ENCODE results near the gene BMP6. TPM values are rescaled to one million over a fixed set of nuclear protein-coding genes. Genes with fewer than 3 reads are reported as not detected.

BMP6 gene
- total and polyA plus RNA-seq, 2 donors (not counting 3 experiments of a cell fraction or from before 2014, with no cell fraction given) = 221 to 276 TPM

DNA sequence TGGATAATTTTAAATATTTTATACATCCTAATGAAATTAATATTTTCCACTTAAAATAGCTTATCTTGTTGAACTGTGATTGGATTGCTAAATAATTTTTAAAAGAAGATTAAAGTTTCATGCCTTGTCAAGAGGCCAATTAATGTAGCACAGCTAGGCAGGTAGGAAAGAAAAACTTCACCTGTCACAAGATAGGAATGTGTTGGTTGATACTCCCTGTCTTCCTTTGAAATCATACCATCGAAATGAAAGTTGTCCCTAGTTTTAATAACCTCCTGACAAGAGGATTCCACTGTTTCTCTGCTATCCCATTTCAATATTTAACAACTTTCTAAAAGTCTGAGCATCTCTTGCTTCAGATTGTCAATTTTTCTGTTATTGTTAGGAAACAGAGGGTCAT, 80.8 kb downstream of the BMP6 start:
- Histone ChIP-seq H3K27ac (ENCODE audit: insufficient read depth, low read depth, low read length) (no peak overlapping the region), H3K4me1 (ENCODE audit: control insufficient read depth, extremely low read depth, insufficient read depth, low read length) (peaks cover 45% of the 10 kb centered on the region), H3K9ac (replicated peaks; ENCODE audit: extremely low read depth, insufficient read depth, low read length) (no peak overlapping the region), H3K4me2 (ENCODE audit: insufficient read depth, low read length) (no peak overlapping the region), H3K4me3 (replicated peaks in 1 of 3; ENCODE audit: insufficient read depth in 1 of 3, low read depth in 1 of 3, low read length in 3 of 3) (no peak overlapping the region), H3K79me2 (ENCODE audit: control insufficient read depth, insufficient read depth, low read length) (peaks cover 97% of the 10 kb centered on the region), H3K27me3 (ENCODE audit: control insufficient read depth in 2 of 2, insufficient read depth in 2 of 2, low read length in 2 of 2) (no peaks in the 10 kb centered on the region), H3K9me1 (replicated peaks; ENCODE audit: control insufficient read depth, extremely low read depth, insufficient read depth, low read length) (no peaks in the 10 kb centered on the region), H4K20me1 (replicated peaks; ENCODE audit: control insufficient read depth, extremely low read depth, insufficient read depth, low read length) (peaks cover 21% of the 10 kb centered on the region), H3K36me3 (ENCODE audit: control insufficient read depth in 2 of 2, extremely low read depth in 1 of 2, insufficient read depth in 2 of 2, low read length in 2 of 2) (peaks cover 17 to 22% of the 10 kb centered on the region in 2 experiments), H3K9me3 (replicated peaks; ENCODE audit: control insufficient read depth, insufficient read depth, low read length) (no peaks in the 10 kb centered on the region), H2AFZ (ENCODE audit: low read depth, low read length) (no peak overlapping the region)
- BruUV-seq (replicated peaks) = no TSS peak
- ChIA-PET CTCF (no interaction called here), POLR2A (no interaction called here)
- dilution Hi-C loops (cut with MboI; ENCODE audit: extremely low pct_ligation_motif_present, low sequenced_read_pairs) = no loop called here
- no peak for FAIRE-seq
- no peak for DNase-seq (ENCODE audit: low read depth, low spot score)
- no peak for TF ChIP-seq GATA2 (IDR thresholded peaks at IDR 0.05; ENCODE audit: insufficient read depth, insufficient read length, low read depth, low read length)
- TF ChIP-seq EZH2 (IDR thresholded peaks at IDR 0.05; ENCODE audit: borderline replicate concordance, low read depth, low read length, severe bottlenecking) = no peak
- TF ChIP-seq JUN (IDR thresholded peaks at IDR 0.05; ENCODE audit: borderline replicate concordance, insufficient read depth, insufficient read length, low read depth) = no peak
- intact Hi-C loops (cut with micrococcal nuclease) = no loop called here

DNA sequence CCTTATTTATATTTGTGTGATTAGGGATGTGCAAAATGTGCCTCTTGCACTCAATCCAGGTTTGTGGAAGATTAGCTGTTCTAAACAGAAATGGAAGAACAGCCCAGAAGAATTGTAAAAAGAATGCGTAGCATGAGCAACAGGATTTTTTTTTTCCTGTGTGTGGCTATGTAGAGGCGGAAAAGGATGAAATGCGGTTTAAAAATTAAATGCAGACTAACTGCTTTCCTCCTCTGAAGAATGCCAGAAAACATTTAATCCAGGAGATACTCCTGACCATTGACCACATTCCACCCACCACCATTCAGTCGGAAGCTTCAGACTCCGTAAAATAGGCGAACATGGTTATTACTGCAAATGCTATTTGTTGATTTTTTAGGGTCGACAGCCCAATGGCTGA, 83.4 kb downstream of the BMP6 start:
- peaks cover 10 to 11% of the 10 kb centered on the region in 2 experiments for H3K36me3 ChIP-seq (ENCODE audit: control insufficient read depth in 2 of 2, extremely low read depth in 1 of 2, insufficient read depth in 2 of 2, low read length in 2 of 2)
- DNase-seq (ENCODE audit: low read depth, low spot score) (no peak), FAIRE-seq (no peak)
- peaks cover 12% of the 10 kb centered on the region for H4K20me1 ChIP-seq (replicated peaks; ENCODE audit: control insufficient read depth, extremely low read depth, insufficient read depth, low read length)
- no peak overlapping the region for H3K4me2 ChIP-seq (ENCODE audit: insufficient read depth, low read length)
- ChIA-PET POLR2A (no interaction called here), CTCF (interaction anchor here (1.4 to 2.5 kb wide), 2 partner anchors 10 to 18 kb away, joined by 3 to 6 read pairs; no protein-coding TSS in a partner anchor)
- dilution Hi-C loops (cut with MboI; ENCODE audit: extremely low pct_ligation_motif_present, low sequenced_read_pairs) (no loop called here), intact Hi-C loops (cut with micrococcal nuclease) (no loop called here)
- H2AFZ ChIP-seq (ENCODE audit: low read depth, low read length) = no peak overlapping the region
- no peaks in the 10 kb centered on the region for H3K9me1 ChIP-seq (replicated peaks; ENCODE audit: control insufficient read depth, extremely low read depth, insufficient read depth, low read length)
- no peaks in the 10 kb centered on the region for H3K9me3 ChIP-seq (replicated peaks; ENCODE audit: control insufficient read depth, insufficient read depth, low read length)
- H3K27me3 ChIP-seq (ENCODE audit: control insufficient read depth in 2 of 2, insufficient read depth in 2 of 2, low read length in 2 of 2) = no peaks in the 10 kb centered on the region
- no TSS peak for BruUV-seq (replicated peaks)
- H3K27ac ChIP-seq (ENCODE audit: insufficient read depth, low read depth, low read length) = no peak overlapping the region
- TF ChIP-seq EZH2 (IDR thresholded peaks at IDR 0.05; ENCODE audit: borderline replicate concordance, low read depth, low read length, severe bottlenecking) (no peak), MYC (IDR thresholded peaks at IDR 0.05; ENCODE audit: low read depth, low read length) (no peak), POLR2A (IDR thresholded peaks at IDR 0.05; ENCODE audit: low read depth, low read length) (no peak), JUN (IDR thresholded peaks at IDR 0.05; ENCODE audit: borderline replicate concordance, insufficient read depth, insufficient read length, low read depth) (no peak), POLR2AphosphoS5 (IDR thresholded peaks at IDR 0.05; ENCODE audit: insufficient read depth, low read depth, low read length) (no peak), GATA2 (IDR thresholded peaks at IDR 0.05; ENCODE audit: insufficient read depth, insufficient read length, low read depth, low read length) (no peak), FOS (IDR thresholded peaks at IDR 0.05; ENCODE audit: borderline replicate concordance, insufficient read depth, low read length) (no peak)
- TF ChIP-seq, protein P1, sequence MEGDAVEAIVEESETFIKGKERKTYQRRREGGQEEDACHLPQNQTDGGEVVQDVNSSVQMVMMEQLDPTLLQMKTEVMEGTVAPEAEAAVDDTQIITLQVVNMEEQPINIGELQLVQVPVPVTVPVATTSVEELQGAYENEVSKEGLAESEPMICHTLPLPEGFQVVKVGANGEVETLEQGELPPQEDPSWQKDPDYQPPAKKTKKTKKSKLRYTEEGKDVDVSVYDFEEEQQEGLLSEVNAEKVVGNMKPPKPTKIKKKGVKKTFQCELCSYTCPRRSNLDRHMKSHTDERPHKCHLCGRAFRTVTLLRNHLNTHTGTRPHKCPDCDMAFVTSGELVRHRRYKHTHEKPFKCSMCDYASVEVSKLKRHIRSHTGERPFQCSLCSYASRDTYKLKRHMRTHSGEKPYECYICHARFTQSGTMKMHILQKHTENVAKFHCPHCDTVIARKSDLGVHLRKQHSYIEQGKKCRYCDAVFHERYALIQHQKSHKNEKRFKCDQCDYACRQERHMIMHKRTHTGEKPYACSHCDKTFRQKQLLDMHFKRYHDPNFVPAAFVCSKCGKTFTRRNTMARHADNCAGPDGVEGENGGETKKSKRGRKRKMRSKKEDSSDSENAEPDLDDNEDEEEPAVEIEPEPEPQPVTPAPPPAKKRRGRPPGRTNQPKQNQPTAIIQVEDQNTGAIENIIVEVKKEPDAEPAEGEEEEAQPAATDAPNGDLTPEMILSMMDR (IDR thresholded peaks at IDR 0.05; ENCODE audit: extremely low read depth in 1 of 2, insufficient read depth in 1 of 2, low read depth in 1 of 2, low read length in 2 of 2) = no peak
- TF ChIP-seq, protein P2, sequence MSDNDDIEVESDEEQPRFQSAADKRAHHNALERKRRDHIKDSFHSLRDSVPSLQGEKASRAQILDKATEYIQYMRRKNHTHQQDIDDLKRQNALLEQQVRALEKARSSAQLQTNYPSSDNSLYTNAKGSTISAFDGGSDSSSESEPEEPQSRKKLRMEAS (IDR thresholded peaks at IDR 0.05; ENCODE audit: insufficient read depth, insufficient read length) = no peak
- H3K4me3 ChIP-seq (replicated peaks in 1 of 3; ENCODE audit: insufficient read depth in 1 of 3, low read depth in 1 of 3, low read length in 3 of 3) = no peak overlapping the region
- H3K4me1 ChIP-seq (ENCODE audit: control insufficient read depth, extremely low read depth, insufficient read depth, low read length) = peaks cover 43% of the 10 kb centered on the region
- H3K79me2 ChIP-seq (ENCODE audit: control insufficient read depth, insufficient read depth, low read length) = peaks cover 95% of the 10 kb centered on the region
- H3K9ac ChIP-seq (replicated peaks; ENCODE audit: extremely low read depth, insufficient read depth, low read length) = no peak overlapping the region

Measured in endothelial cell of umbilical vein (primary cell).